ENCODE data around the gene PIPOX. TPM values are rescaled to one million over a fixed set of nuclear protein-coding genes. Genes with fewer than 3 reads are reported as not detected.

PIPOX gene, protein sequence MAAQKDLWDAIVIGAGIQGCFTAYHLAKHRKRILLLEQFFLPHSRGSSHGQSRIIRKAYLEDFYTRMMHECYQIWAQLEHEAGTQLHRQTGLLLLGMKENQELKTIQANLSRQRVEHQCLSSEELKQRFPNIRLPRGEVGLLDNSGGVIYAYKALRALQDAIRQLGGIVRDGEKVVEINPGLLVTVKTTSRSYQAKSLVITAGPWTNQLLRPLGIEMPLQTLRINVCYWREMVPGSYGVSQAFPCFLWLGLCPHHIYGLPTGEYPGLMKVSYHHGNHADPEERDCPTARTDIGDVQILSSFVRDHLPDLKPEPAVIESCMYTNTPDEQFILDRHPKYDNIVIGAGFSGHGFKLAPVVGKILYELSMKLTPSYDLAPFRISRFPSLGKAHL
- total RNA-seq (1 to 10 TPM; 1.6 to 2.1 TPM), polyA plus RNA-seq (1 to 10 TPM; 2.0 to 2.4 TPM)
- long read RNA-seq, donor 1, partial matches to known transcripts: 0 of 5 reads
- long read RNA-seq, donor 1, other reads (novel, unspliced or antisense): 5 of 5 reads
- long read RNA-seq, donor 2, partial matches to known transcripts: 0 of 3 reads
- long read RNA-seq, donor 2, other reads (novel, unspliced or antisense): 3 of 3 reads

DNA sequence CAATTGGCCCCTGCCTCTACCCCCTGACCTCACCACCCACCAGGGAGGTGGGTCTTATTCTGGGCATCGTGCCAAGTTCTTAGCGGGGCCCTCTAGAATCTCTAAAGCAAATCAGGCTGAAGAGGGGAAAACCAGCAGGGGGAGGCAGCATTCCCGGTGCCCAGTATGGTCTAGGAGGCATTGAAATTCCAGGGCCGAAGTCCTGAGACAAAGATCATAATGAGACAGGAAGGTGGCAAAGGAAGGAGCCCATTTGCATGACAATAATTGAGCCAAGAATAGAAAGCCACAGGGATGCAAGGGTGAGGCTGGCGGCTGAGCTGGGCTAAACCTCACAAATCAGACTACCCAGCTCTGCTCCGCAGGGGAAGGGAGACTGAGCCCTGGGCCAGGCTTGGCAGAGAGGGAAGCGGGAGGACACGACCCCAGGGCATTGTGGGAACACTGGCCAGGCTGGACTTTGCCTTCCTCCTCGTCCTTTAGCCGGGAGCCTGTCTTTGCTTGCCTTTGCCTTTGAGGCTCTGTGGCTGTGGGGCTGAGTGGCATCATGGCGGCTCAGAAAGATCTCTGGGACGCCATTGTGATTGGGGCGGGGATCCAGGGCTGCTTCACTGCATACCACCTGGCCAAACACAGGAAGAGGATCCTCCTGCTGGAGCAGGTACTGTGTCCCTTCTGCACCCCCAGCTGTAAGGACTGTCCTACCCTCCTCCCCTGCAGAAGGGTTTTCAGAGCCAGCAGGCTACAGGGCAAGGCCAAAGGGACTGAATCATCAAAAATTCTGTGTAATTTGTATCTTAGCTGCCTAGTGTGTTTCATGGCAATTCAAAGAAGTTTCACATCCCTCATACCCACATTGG, at the start of gene PIPOX:
Gene PIPOX, plus strand, starts transcription at position 463 of the 860 bp plus-strand sequence. Its CDS starts 85 bp downstream, at position 548.
- H3K4me1 ChIP-seq (ENCODE audit: control insufficient read depth in 1 of 2, insufficient read depth in 2 of 2, low read length in 2 of 2): no peaks in the 10 kb centered on the region
- DNase-seq (peak in 1 of 2 donors; percentile 65), ATAC-seq (ENCODE audit: low FRiP score) (peak; percentile 57)
- peaks cover 0 to 4% of the 10 kb centered on the region in 2 donors for H3K27me3 ChIP-seq (ENCODE audit: control insufficient read depth in 1 of 2, insufficient read depth in 2 of 2, low read length in 1 of 2)
- no peaks in the 10 kb centered on the region for H3K36me3 ChIP-seq (ENCODE audit: control insufficient read depth in 1 of 2, insufficient read depth in 2 of 2, low read length in 1 of 2)
- no peak within 1 kb of the TSS for H3K4me3 ChIP-seq (ENCODE audit: low read length in 2 of 2)
- intact Hi-C loops (cut with DNase I): no loop called here
- no peaks in the 10 kb centered on the region for H3K9me3 ChIP-seq (ENCODE audit: control insufficient read depth, low read length)
- no peak within 1 kb of the TSS for H3K27ac ChIP-seq (ENCODE audit: low read depth in 1 of 2, low read length in 2 of 2)
- 42 to 46% methylated on average over 13 of the region's 13 CpGs for WGBS, 2 donors

DNA sequence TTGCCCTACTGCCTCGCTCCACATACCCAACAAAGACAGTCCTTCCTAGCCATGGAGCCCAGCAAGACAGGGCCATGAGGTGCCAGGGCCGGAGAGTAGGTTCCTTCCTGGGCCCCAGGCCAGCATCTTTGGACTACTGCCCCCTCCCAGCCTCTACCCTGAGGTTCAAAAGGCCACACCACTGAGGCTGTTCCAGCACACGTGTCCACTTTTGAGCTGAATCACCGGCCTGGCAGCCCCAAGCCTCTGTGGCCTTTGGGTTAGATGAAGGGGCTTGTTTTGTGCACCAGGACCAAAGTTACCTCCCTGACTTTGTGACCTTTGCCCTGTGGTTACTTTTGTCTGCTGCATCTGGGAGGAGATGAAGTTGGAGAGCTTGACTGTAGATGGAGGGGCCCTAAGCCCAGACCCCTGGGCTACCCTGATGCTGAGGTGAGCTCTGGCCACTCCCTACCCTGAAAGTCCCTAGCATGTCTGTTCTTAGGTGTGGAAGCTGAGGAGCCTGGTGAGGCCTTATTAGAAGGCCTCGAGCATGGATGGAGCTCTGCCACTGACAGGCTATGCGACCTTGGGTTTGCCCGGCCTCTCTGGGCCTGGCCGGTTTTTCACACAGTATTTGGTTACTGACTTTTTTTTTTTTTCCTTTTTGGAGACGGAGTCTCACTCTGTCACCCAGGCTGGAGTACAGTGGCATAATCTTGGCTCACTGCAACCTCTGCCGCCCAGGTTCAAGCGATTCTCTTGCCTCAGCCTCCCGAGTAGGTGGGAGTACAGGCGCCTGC, 49.1 kb upstream of the PIPOX start:
- ATAC-seq (ENCODE audit: low FRiP score) (no peak), DNase-seq (no peak)
- Histone ChIP-seq H3K4me3 (ENCODE audit: low read length in 2 of 2) (no peak overlapping the region), H3K27me3 (ENCODE audit: control insufficient read depth in 1 of 2, insufficient read depth in 2 of 2, low read length in 1 of 2) (no peaks in the 10 kb centered on the region), H3K27ac (ENCODE audit: low read depth in 1 of 2, low read length in 2 of 2) (no peak overlapping the region), H3K4me1 (ENCODE audit: control insufficient read depth in 1 of 2, insufficient read depth in 2 of 2, low read length in 2 of 2) (no peaks in the 10 kb centered on the region), H3K36me3 (ENCODE audit: control insufficient read depth in 1 of 2, insufficient read depth in 2 of 2, low read length in 1 of 2) (no peaks in the 10 kb centered on the region), H3K9me3 (ENCODE audit: control insufficient read depth, low read length) (no peaks in the 10 kb centered on the region)
- WGBS, 2 donors: 79 to 81% methylated on average over 13 of the region's 13 CpGs
- intact Hi-C loops (cut with DNase I): loop anchor here in 1 of 2 donors (10.0 kb wide), 1 partner anchor 331 kb away; no protein-coding TSS in a partner anchor

DNA sequence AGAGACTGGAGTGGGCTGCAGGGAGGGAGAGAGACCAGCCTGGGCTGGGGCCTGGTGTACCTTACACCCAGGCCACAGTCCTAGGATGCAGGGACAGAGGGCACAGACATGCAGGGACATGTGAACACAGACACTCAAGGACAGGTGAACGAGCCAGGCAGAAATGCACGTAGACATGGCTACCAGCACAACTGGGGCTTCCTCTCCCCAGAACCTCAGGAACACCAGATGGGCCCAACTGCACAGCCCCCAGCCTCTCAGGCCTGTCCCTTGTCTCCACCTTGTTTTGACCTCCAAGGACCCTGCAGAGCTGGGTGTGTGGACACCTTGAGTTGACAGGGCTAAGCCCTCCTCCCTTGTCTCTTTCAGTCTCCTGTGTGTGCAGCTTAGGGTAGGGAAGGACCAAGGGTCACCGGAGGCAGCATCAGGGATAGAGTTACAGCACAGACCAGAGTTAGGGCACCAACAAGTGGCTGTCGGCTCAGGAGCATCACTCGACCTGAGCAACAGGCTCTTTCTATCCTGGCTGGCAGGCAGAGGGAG, 46.3 kb upstream of the PIPOX start:
- no peak overlapping the region for H3K4me3 ChIP-seq (ENCODE audit: low read length in 2 of 2)
- no peak for DNase-seq
- H3K4me1 ChIP-seq (ENCODE audit: control insufficient read depth in 1 of 2, insufficient read depth in 2 of 2, low read length in 2 of 2): no peaks in the 10 kb centered on the region
- H3K36me3 ChIP-seq (ENCODE audit: control insufficient read depth in 1 of 2, insufficient read depth in 2 of 2, low read length in 1 of 2): no peaks in the 10 kb centered on the region
- no peak for ATAC-seq (ENCODE audit: low FRiP score)
- no peaks in the 10 kb centered on the region for H3K27me3 ChIP-seq (ENCODE audit: control insufficient read depth in 1 of 2, insufficient read depth in 2 of 2, low read length in 1 of 2)
- no peaks in the 10 kb centered on the region for H3K9me3 ChIP-seq (ENCODE audit: control insufficient read depth, low read length)
- H3K27ac ChIP-seq (ENCODE audit: low read depth in 1 of 2, low read length in 2 of 2): no peak overlapping the region
- WGBS, 2 donors: 49% methylated on average over 5 of the region's 5 CpGs
- intact Hi-C loops (cut with DNase I): loop anchor here in 1 of 2 donors (10.0 kb wide), 1 partner anchor 328 kb away; no protein-coding TSS in a partner anchor

DNA sequence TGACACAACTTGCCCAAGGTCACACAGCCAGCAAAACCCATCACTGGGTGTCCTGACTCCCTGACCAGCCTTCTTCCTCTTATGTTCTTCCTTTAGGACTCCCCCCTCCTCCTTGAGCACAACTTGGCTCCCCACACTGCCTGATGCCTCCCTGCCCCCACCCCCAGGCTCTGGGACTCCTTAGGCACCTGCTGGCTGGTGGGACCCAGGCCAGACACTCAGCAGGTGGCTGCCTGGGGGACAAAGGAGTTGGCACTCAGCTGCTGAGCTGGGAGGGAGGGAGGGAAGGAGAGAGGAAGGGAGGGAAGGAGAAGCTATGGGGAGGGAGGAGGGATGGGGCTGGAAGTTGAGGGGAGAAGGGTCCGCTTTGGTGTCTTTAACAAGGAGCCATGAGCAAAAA, 45.1 kb upstream of the PIPOX start:
- no peaks in the 10 kb centered on the region for H3K36me3 ChIP-seq (ENCODE audit: control insufficient read depth in 1 of 2, insufficient read depth in 2 of 2, low read length in 1 of 2)
- H3K27ac ChIP-seq (ENCODE audit: low read depth in 1 of 2, low read length in 2 of 2): no peak overlapping the region
- H3K27me3 ChIP-seq (ENCODE audit: control insufficient read depth in 1 of 2, insufficient read depth in 2 of 2, low read length in 1 of 2): no peaks in the 10 kb centered on the region
- intact Hi-C loops (cut with DNase I): loop anchor here in 1 of 2 donors (10.0 kb wide), 1 partner anchor 327 kb away; no protein-coding TSS in a partner anchor
- 81 to 92% methylated on average over 1 of the region's 1 CpG for WGBS, 2 donors
- DNase-seq: no peak
- no peak for ATAC-seq (ENCODE audit: low FRiP score)
- no peak overlapping the region for H3K4me3 ChIP-seq (ENCODE audit: low read length in 2 of 2)
- H3K4me1 ChIP-seq (ENCODE audit: control insufficient read depth in 1 of 2, insufficient read depth in 2 of 2, low read length in 2 of 2): no peaks in the 10 kb centered on the region
- H3K9me3 ChIP-seq (ENCODE audit: control insufficient read depth, low read length): no peaks in the 10 kb centered on the region

DNA sequence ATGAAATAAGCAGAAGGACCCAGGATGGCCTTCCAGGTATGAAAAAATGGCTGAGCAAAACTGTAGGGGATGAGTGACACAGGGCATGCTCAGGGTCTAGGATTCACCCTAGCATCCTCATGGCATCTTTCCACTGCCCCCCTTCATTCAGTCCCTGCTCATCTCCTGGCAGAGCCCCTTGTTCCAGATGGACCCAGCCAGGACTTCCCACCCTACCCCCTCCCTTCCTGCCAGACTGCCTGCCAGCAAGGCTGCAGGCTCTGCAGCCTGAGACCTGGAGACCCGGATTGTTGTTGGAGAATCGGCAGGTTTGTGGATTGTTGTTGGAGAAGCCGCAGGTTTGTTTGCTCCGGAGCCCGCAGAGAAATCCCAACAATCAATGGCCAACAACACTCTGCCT, 43.7 kb upstream of the PIPOX start:
- 33 to 47% methylated on average over 5 of the region's 5 CpGs for WGBS, 2 donors
- intact Hi-C loops (cut with DNase I): loop anchor here in 1 of 2 donors (10.0 kb wide), 1 partner anchor 326 kb away; no protein-coding TSS in a partner anchor
- no peak for DNase-seq
- Histone ChIP-seq H3K9me3 (ENCODE audit: control insufficient read depth, low read length) (no peaks in the 10 kb centered on the region), H3K36me3 (ENCODE audit: control insufficient read depth in 1 of 2, insufficient read depth in 2 of 2, low read length in 1 of 2) (no peaks in the 10 kb centered on the region), H3K27ac (ENCODE audit: low read depth in 1 of 2, low read length in 2 of 2) (no peak overlapping the region), H3K4me3 (ENCODE audit: low read length in 2 of 2) (no peak overlapping the region), H3K27me3 (ENCODE audit: control insufficient read depth in 1 of 2, insufficient read depth in 2 of 2, low read length in 1 of 2) (no peaks in the 10 kb centered on the region), H3K4me1 (ENCODE audit: control insufficient read depth in 1 of 2, insufficient read depth in 2 of 2, low read length in 2 of 2) (no peaks in the 10 kb centered on the region)
- no peak for ATAC-seq (ENCODE audit: low FRiP score)

DNA sequence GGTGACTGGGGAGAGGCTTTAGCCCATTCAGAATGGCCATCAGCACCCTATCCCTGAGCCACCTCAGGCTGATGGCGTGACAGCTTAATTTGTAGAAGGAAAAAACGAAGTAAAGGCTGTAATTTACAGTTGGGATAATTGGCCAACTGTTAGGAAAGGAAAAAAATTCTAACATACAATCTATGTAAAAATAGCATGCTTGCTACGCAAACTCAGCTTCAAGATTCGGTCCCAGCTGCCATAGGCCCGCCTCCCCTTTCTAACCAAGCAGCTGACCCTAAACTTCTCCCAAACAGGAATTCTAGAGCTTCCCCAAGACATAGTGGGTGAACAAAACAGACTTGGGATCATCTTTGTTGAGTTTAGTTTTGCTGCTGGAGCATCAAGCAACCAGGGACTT, 42.0 kb upstream of the PIPOX start:
- no peak overlapping the region for H3K4me3 ChIP-seq (ENCODE audit: low read length in 2 of 2)
- H3K36me3 ChIP-seq (ENCODE audit: control insufficient read depth in 1 of 2, insufficient read depth in 2 of 2, low read length in 1 of 2): no peaks in the 10 kb centered on the region
- 81 to 84% methylated on average over 5 of the region's 5 CpGs for WGBS, 2 donors
- no peak overlapping the region for H3K27ac ChIP-seq (ENCODE audit: low read depth in 1 of 2, low read length in 2 of 2)
- no peaks in the 10 kb centered on the region for H3K4me1 ChIP-seq (ENCODE audit: control insufficient read depth in 1 of 2, insufficient read depth in 2 of 2, low read length in 2 of 2)
- ATAC-seq (ENCODE audit: low FRiP score) (no peak), DNase-seq (no peak)
- intact Hi-C loops (cut with DNase I): no loop called here
- H3K9me3 ChIP-seq (ENCODE audit: control insufficient read depth, low read length): no peaks in the 10 kb centered on the region
- H3K27me3 ChIP-seq (ENCODE audit: control insufficient read depth in 1 of 2, insufficient read depth in 2 of 2, low read length in 1 of 2): no peaks in the 10 kb centered on the region

DNA sequence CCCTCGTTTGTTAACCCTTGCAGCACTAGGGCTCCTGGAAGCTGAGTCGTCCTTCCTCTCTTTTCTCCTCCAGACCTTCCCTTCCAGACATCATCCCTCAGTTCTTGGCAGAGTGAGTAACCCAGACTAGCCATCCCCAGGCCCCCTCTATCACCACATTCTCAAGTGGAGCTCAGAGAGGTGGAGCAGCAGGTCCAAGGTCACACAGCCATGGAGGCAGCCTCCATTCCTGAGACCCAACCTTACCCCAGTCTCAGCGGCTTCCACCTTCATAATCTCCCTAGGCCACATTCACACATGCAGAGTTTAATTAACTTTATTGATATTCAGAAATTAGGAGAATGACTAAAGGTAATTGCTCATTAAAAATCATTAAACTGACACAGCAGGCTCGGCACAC, 40.1 kb upstream of the PIPOX start:
- ATAC-seq (ENCODE audit: low FRiP score) (no peak), DNase-seq (no peak)
- no peak overlapping the region for H3K4me3 ChIP-seq (ENCODE audit: low read length in 2 of 2)
- no peaks in the 10 kb centered on the region for H3K36me3 ChIP-seq (ENCODE audit: control insufficient read depth in 1 of 2, insufficient read depth in 2 of 2, low read length in 1 of 2)
- no peaks in the 10 kb centered on the region for H3K9me3 ChIP-seq (ENCODE audit: control insufficient read depth, low read length)
- intact Hi-C loops (cut with DNase I): no loop called here
- H3K4me1 ChIP-seq (ENCODE audit: control insufficient read depth in 1 of 2, insufficient read depth in 2 of 2, low read length in 2 of 2): no peaks in the 10 kb centered on the region
- 49% methylated on average over 4 of the region's 4 CpGs for WGBS, 2 donors
- no peaks in the 10 kb centered on the region for H3K27me3 ChIP-seq (ENCODE audit: control insufficient read depth in 1 of 2, insufficient read depth in 2 of 2, low read length in 1 of 2)
- no peak overlapping the region for H3K27ac ChIP-seq (ENCODE audit: low read depth in 1 of 2, low read length in 2 of 2)

DNA sequence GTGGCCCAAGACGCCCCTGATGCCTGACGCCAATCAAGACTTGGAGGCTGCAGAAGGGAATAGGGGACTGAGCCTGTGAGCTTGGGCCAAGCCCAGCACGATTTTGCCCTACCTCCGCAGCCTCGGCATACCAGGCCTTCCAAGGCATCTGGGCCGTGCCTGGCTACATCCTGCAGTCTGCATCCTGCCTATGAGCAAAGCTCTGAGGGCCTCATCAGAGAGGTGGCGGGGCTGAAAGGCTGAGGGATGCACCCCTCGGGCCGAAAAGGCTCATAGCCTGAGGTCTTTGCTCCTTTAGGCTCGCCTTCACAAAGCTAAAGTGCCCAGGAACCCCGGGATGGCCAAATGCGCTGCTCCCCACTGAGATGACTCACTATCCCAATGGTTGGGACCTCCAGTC, 39.7 kb upstream of the PIPOX start:
- intact Hi-C loops (cut with DNase I): no loop called here
- no peak for ATAC-seq (ENCODE audit: low FRiP score)
- Histone ChIP-seq H3K27me3 (ENCODE audit: control insufficient read depth in 1 of 2, insufficient read depth in 2 of 2, low read length in 1 of 2) (no peaks in the 10 kb centered on the region), H3K4me1 (ENCODE audit: control insufficient read depth in 1 of 2, insufficient read depth in 2 of 2, low read length in 2 of 2) (no peaks in the 10 kb centered on the region), H3K4me3 (ENCODE audit: low read length in 2 of 2) (no peak overlapping the region), H3K27ac (ENCODE audit: low read depth in 1 of 2, low read length in 2 of 2) (no peak overlapping the region), H3K9me3 (ENCODE audit: control insufficient read depth, low read length) (no peaks in the 10 kb centered on the region), H3K36me3 (ENCODE audit: control insufficient read depth in 1 of 2, insufficient read depth in 2 of 2, low read length in 1 of 2) (no peaks in the 10 kb centered on the region)
- WGBS, 2 donors: 65 to 72% methylated on average over 10 to 12 of the region's 12 CpGs
- DNase-seq: no peak
